Uterus (tissue), 2 donors: ENCODE results near the gene CTDP1.

Source experiments
- CTCF ChIP-seq, 4 experiments: fragments of 200-600 bp in 2 of 4; fragments of 450-650 bp in 2 of 4; sonication (generic) in 2 of 4; IDR thresholded peaks; one replicate each; pipeline ENCODE4 v1.5.1; 2016 to 2019; ENCODE audit warnings: antibody characterized with exemption in 4 of 4, mild to moderate bottlenecking in 2 of 4, moderate library complexity in 1 of 4
- POLR2A ChIP-seq, 2 donors: fragments of 450-650 bp; IDR thresholded peaks; one replicate each; pipeline ENCODE4 v1.6.1; 2016; ENCODE audit warnings: antibody characterized with exemption in 2 of 2, mild to moderate bottlenecking in 1 of 2, moderate library complexity in 1 of 2

DNA sequence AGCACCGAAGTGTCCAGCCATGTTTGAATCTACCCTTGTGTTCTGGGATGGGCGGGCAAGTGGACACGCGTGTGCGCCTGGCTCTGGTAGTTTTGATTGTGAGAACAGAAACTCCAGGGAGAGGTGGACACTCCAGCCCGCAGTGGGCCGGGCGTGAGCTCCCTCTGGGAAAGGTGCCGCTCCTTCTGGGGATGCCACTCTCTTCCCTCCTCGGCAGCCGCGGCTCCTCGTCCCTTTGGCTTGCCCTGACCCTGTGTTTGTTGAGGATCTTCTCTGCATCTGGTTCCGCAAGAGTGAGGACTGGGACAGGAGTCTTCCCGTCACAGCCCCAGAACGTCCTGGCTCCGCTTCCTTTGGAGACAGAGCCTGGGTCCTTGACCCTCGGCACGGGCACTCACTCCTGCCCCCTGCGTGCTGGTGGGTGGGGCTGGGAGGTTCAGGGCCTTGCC is 1.3 kb downstream of the CTDP1 start:
- TF ChIP-seq CTCF (IDR thresholded peaks at IDR 0.05) (no peak), POLR2A (IDR thresholded peaks at IDR 0.05) (no peak)
